HL-60/S4 treated with phorbol 12-myristate 13-acetate at 8.2 ng/mL for 4 days and 3 days (cell line): Measurements from ENCODE around the gene SLC16A8.

ENCODE experiments used
- in situ Hi-C: fragments of 300-500 bp; cut with MboI; formaldehyde crosslinking; loops from 2 replicates; pipeline ENCODE4 v1.15.0; 2022; ENCODE audit warnings: low sequenced_read_pairs

SLC16A8 gene

DNA sequence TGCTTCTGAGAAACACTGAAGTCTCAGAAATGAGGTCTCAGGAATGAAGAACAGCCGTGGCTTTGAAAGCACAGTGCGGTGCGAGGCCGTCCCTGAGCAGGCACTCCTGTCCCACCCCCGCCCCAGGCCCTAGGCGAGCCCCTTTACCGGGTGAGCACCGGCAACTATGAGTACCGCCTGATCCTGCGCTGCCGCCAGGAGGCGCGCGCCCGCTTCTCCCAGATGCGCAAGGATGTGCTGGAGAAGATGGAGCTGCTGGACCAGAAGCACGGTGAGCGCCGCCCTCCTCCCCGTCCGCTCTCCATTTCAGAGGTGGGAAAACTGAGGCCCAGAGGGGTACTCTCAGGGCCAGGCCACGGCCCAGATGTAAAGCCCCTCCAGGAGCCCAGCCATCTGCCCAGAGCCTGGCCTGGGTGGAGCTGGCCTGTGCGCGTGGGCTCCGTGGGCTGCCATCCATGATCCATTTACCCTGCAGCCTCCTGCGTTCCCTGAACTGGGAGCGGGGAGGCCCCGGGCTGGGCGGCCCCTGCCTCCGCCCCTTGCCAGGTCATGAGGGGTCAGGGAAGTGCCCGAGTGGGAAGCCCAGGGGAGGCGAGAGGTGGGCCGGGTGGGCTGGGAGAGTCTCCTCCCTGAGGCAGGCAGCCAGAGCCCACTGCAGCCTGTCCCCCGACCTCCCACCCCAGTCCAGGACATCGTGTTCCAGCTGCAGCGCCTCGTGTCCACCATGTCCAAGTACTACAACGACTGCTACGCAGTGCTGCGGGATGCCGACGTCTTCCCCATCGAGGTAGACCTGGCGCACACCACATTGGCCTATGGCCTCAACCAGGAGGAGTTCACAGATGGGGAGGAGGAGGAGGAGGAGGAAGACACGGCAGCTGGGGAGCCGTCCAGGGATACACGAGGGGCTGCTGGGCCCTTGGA lies 9.5 kb downstream of the SLC16A8 start:
- in situ Hi-C loops = no loop called here

DNA sequence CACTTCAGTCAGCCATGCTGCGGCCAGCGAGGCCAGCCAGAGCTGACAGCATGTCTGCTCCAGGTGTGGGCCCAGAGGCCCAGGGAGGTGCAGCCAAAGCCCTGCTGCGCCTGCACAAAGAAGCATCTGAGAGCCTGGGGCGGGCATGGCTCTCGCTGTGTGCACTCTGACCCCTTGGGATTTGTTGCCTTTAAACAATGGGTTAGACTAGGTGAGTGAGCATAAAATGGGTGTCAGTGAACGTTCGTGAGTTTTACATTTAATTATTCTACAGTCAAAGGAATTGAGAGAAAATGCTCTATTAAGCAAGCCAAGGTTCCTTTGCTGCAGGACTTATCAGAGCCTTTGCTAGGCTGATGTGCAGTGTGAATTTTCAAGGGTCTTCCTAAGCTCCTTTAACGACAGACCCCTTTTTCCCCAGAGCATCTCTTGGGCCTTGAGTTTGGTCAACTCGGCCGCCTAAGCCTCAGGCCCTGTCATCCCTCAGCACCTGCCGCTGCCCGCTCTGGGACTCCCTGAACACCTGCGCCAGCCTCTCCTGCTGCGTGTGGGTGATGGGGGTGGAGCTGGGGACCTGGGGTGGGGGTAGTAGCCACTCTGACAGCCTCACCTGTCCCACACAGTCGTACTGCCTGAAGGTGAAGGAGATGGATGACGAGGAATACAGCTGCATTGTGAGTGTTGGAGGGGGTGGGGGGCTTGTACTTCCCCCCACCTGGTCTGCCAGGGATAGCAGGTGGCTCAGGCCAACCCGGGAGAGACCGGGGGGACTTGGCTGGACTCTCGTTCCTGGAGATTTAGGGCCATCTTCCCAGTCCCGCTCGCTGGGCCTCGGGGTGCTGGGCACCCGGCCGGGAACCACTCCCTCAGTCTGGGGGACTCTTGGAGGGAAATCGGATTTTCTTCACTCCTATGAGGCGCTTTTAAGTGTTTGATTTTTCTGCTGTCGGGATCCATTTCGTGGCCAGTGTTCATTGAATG lies 10.5 kb downstream of the SLC16A8 start:
- in situ Hi-C loops = no loop called here

DNA sequence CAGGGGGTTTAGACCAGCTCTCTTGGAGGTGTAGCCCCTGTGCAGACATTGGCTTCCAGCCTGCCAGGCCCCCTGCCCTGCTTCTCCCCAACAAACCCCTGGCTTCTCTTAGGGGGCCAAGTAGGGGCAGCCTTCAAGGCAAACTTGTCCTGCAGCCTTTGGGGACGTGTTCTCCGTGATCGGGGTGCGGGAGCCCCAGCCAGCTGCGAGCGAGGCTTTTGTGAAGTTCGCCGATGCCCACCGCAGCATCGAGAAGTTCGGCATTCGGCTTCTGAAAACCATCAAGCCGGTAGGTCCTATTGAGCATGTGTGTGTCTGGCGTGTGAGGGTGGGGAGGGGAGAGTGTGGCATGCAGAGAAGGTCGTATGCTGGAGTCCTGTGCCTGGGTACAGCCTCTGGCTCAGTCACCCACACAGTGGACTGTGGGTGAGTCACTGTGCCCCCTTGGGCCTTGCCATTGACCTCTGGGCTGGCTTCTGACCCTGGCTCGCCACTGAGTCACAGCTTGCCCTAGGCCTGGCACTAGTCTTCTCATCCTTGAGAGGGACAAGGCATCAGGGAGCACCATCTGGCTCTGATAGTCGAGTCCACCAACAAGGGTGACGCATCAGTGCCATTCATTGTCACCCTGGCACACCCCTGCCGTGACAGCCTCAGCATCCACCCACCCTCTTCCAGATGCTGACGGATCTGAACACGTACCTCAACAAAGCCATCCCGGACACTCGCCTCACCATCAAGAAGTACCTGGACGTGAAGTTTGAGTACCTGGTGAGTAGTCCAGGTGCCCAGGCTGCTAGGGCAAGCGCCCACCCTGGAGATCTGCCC lies 11.4 kb downstream of the SLC16A8 start:
- in situ Hi-C loops = no loop called here

DNA sequence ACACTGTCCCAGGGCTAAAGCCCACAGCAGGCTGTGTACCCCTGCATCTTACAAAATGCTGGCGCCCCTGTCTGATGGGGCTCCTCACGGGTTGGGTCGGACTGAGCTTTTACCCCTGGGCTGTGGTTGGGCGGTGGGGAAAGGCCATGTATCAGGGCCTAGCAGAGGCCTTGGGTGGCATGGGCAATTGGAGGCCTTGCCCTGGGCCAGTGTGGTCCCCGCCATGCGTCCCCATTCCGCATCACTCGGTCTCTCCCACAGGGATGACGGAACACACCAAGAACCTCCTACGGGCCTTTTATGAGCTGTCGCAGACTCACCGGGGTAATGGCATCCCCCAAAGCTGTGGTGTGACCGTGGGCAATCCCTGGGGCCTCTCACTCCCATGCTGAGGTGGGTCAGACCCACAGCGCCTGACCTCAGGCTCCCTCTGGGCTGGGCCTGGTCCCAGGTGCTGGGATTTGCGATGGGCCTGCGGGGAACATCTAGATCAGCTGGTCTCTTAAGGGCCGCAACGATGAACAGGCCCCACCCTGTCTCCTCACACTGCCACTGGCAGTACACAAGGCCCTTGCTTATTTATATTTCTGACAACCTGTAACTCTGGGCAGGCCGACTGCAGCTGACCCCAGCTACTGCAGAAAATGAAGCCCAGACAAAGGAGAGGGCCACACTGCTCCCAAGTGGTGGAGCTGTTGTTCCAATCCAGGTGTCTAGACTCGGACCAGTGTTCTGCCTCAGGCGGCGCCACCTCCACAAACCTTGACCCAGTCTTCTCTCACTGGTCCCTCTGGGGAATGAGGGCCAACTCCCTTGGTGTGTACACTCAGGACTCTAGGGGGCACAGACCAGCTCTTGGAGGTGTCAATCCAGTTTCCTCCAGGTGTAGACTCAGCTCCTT lies 12.3 kb downstream of the SLC16A8 start:
- in situ Hi-C loops = no loop called here

DNA sequence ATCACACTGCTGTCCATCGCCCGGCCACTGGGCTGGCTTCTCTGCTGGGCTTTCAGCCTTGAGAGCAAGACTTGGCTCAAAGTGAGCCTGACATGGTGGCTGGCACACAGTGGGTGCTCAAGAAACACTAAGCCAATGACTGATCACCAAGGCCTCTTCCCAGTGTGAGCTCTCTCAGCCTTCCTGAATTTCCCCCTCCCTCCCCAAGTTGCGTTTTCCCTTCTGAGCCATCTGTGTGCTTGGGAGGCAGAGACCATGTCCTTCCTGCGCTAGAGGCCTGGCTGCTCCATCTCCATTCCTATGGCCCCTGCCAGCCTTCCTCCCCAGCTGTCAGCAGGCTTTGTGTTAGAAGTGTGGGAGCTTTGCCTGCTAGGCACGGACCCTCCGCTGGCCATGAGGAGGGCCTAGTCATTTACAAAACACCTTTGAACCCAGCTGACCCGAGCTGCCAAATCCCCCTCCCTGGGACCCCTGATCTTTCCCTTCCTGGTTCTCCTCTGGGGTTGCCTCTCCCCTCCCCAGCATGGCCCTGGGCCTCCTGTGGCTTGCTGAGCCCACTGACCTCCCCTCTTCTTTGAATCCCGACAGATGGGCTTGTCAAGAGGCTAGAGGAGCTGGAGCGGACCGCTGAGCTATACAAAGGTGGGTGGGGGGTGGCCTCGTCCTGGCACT lies 13.6 kb downstream of the SLC16A8 start:
- in situ Hi-C loops = no loop called here

DNA sequence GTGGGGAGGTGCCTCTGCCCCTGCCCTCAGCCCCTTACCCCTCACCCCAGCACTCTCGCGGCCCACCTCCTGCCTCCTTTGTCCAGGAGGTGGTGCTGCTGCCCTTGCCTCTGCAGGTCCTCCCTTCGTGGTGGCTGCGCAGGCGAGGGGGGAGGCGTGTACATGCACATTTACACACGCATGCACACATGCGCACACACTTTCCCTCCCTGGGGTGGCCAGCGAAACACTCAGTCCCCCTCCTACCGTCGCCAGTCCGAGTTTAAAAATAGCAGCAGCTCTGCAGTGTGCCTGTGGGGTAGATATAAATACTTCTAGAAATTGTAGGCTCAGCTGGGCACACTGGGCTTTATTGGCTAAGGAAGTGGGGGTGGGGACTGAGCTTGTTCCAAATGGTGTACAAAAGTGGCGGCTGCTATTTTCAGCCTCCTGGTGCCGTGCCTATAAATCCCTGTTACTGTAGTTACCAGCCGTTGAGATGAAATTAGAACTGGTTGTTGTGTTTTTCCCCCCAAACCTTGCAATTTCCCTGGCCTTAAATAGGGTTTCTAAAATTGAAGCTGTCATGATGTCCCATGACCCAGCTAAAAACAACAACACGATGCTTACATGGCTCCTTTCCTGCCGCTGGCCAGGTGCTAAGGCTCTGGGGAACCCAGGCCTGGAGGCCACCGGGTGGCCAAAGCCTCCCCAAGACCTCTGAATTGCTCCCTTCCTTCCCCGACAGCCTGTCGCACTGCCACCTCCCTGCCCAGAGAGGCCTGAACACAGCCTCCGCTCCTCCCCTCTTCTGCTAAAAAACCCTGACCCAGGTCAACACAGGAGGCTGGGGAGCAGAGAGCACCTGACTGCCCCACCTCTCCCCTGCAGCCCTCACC lies 14.4 kb downstream of the SLC16A8 start:
- in situ Hi-C loops = no loop called here

DNA sequence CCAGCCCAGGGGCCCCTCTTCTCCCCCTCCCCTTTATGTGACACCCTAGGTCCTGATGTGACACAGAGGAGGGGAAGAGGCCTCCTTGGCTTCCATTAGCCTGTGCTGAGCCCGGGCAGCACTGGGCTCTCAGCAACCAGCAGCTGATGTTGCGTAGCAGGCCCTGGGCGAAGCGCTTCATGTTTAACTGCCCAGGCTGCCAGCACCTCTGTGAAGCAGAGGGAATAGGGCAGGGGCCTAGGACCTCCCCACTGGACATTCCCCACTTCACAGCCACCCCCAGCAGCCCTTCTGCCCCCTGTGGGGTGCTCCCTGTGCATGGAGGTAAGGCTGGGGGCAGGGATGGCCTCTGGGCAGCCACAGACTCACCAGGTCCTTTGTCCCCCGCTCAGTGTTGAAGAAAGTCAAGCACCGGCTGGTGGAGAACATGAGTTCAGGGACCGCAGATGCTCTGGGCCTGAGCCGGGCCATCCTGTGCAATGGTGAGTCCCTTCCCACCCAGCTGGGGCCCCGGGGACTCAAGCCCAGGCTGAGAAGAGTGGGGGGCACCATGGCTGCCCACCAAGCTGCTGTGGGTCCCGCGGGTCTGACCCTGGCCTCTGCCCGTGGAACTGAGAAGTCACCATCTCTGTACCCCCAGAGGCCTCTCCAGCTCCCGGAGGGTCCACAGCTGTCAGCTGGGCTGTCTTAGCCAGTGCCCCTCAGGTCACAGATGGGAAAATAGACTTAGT lies 15.2 kb downstream of the SLC16A8 start:
- in situ Hi-C loops = no loop called here

DNA sequence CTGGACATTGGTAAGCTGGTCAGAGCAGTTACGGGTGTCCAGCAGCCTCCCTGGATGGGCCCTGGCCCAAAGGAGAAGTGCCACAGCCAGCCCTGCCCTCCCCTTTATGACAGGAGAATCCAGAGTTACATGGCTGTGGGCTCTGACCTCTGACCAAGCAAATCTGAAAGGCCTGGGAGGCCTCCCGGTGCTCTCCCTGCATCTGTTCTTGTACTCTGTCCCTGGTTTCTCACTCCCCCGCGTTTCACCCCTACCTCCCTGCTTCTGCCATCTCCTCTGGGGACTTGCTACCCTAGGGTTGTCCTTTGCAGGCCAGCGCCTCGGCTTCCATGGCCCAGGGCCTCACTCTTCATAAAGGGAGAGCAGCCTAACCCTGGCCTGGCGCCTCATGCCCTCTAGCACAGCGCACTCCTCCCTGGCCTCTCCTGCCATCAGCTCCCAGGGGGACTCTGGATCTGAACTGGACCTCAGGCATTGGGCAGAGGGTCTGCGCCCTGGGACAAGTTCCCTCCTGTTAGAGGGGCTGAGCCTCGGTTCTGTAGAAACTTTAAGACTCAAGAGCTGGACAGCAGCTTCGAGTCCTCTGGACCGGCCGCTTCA lies 16.1 kb downstream of the SLC16A8 start:
- in situ Hi-C loops = no loop called here

DNA sequence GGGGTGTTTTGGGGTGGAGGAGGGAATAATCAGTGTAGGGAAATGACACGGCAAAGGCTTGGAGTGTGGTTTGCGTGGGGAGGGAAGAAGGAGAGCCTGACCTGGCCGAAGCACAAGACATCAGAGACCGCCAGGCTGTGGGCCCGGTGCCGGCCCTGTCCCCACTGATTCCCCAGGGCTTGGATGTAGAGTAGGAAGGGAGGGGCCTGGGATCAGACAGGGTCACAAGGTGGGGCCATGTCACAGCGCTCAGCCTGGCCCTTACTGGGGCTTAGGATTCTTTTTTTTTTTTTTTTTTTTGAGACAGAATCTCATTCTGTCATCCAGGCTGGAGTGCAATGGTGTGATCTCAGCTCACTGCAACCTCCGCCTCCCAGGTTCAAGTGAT lies 17.0 kb downstream of the SLC16A8 start:
- in situ Hi-C loops = no loop called here

DNA sequence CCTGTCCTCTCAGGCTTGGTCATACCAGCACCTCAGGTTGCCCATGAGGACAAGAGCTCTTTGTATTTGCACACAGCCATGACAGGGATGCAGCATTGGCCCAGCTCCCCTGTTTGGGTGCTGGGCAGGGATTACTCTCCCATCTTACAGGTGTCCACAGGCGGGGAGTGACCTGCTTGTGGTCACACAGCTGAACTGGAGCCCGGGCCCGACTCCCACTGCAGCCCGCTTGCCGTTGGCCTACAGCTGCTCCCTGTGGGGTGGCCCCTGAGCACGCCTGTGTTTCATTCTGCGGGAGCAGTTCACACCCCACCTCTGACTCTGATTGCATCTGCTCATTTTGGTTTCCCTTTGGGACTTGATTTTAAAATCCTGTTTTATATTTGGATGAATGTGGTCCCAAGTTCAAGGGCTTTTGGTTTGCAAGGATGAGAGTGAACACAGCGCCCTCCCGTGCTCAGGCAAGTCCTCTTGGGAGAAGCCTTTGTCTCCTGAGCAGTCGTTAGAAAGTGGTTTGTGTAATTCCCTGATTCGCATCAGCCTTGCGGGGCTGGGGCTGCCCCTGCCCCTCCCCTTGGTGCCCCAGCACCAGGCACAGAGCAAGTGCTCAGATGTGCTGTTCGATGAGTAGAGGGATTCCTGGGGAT lies 17.5 kb downstream of the SLC16A8 start:
- in situ Hi-C loops = no loop called here

DNA sequence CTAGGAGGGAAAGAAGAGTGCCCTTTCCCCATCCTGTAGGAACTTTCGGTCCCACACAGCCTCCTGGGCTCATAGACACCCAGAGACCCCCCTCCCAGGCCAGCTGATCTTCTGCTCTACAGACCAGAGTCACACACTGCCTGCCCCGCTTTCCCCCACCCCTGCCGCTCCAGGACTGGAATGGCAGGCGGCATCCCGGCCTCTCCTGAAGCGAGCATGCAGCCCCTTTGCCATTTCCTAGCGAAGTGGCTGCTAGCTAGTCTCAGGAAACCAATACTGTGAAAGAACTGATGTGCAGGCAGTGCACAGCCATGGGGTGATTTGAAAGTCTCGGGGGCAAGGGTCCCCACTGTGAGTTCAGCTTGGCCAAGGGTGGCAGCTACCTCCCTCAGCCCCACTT lies 18.4 kb downstream of the SLC16A8 start:
- in situ Hi-C loops = no loop called here

DNA sequence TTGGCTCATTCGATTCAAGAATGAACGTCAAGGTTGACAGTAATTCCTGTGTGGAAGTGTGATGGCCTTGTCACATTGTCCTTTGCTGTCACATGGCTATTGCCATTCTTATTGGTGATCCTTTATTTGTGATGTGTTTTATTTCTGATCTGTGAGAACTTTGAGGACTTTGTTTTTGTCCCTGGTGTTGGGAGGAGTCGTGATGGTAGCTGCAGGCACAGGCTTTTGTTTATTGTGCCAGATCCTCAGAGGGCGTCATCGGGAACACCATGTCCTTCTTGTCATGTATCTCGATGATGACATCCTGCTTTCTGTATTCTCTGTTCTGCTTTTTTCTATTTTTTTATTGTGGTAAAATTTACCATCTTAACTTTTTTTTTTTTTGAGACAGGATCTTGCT lies 21.2 kb downstream of the SLC16A8 start:
- in situ Hi-C loops = no loop called here

DNA sequence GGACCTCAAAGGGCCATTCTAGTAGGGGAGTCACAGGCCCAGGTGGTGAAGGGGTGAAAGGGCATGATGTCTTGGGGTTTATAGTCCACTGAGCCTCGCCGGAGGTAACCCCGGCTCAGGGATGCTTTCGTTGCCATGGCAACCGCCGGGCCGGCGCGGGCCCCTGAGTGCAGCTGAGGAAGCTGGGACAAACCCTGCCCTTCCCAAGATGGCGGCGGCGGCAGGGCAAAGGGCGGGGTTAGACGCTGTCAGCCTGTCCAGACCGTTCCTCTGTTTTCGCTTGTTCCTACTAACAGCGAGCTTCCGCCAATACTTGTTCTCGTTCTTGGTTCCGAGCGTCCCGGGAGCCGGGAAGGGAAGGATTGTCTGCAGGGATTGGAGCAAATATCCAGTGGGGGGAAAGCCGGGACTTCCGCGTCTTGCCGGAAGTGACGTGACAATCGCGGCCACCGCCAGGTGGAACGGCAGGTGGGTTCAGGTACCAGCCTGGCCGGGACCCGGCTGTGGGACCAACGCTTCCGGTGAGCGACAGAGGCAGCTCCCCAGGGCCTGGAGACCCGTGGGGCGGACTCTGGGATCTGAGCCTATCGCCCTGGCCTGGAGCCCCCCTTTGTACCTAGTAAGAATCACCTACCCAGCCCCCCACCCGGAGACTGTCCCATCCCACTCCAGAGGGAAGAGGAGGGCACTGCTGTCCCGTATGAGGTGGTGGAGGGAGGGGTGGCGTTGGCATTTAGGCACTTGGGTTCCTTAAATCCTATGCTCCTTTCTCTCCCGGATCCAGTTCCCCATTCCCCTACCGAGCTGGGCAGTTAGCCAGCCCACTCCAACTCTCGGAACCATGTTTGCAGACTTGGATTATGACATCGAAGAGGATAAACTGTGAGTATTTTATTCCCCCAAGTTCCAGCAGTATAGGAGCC lies 26.8 kb downstream of the SLC16A8 start, which contains the start of gene PICK1:
PICK1 (plus strand) TSS at position 436 of the 923 bp plus-strand sequence; CDS start at position 842, 406 bp downstream.
- in situ Hi-C loops = no loop called here

DNA sequence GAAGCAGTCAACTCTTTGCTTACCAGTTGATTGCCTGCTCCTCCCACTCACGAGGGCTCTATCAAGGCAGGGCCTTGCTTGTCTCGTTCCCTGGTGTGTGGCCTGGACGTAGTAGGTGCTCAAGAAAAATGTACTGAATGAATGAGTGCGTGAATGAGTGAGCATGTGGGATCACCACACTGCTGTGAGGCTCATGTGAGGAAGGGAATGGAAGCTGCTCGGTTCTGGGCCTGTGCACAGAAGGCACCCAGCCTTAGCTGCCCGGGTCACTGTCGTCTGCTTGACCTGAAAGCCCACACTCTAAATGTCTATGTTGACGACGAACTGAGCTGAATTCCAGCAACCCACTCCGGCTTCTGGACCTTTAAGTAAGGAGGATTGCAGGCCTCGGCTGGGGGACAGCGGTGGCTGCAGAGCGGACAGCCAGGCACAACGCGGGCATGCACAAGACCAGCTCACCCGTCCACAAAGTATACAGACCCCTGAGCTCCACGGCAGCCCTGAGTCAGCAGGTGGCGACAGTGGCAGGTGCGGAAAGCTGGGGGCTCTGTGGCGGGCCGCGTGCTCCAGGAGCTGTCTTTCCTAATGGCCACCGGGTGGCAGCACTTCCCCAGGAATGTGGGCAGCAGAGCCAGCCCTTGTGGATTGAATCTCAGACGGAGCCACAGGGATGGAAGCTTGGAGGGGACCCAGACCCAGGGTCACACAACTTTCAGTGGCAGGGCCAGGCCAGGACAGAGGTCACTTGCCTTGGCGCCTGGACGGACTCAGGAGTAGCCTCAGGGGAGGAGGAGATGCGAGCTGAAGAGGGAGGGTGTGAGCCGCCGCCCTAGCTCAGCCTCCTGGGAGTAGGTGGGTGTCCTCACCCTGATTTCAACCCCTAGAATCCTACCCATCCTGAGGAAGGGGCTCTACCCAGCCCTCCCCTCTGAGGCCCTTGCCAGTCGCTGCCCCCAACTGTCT lies 31.8 kb downstream of the SLC16A8 start:
- in situ Hi-C loops = no loop called here
